Endodermal cell (in vitro differentiated cells): ENCODE measurements around the gene SLC5A2. TPM values are rescaled to one million over a fixed set of nuclear protein-coding genes. Genes with fewer than 3 reads are reported as not detected.

Source experiments
- DNase-seq: peaks from one replicate; pipeline ENCODE4 v3.0.0-alpha.2; 2017
- H3K27ac ChIP-seq: 2 replicates; pipeline ENCODE4 v1.5.1; 2013; ENCODE audit warnings: mild to moderate bottlenecking, low read depth, low read length, moderate library complexity
- H3K27me3 ChIP-seq: 2 replicates; pipeline ENCODE4 v1.6.1; 2013; ENCODE audit warnings: mild to moderate bottlenecking, low read length, moderate library complexity; ENCODE audit not compliant: insufficient read depth, control insufficient read depth, poor library complexity, severe bottlenecking
- H3K36me3 ChIP-seq: 2 replicates; pipeline ENCODE4 v1.7.0; 2013; ENCODE audit warnings: mild to moderate bottlenecking, low read length, moderate library complexity; ENCODE audit not compliant: control insufficient read depth, insufficient read depth
- H3K4me1 ChIP-seq: one replicate; pipeline ENCODE4 v1.7.0; 2013; ENCODE audit warnings: low read length; ENCODE audit not compliant: control insufficient read depth, insufficient read depth
- H3K4me3 ChIP-seq: 2 replicates; pipeline ENCODE4 v1.5.1; 2013; ENCODE audit warnings: mild to moderate bottlenecking, low read length, moderate library complexity
- H3K9ac ChIP-seq: 2 replicates; pipeline ENCODE4 v1.6.1; 2013; ENCODE audit warnings: mild to moderate bottlenecking, low read length, moderate library complexity; ENCODE audit not compliant: poor library complexity, severe bottlenecking; ENCODE audit errors: extremely low read depth
- H3K9me3 ChIP-seq: 2 replicates; pipeline ENCODE4 v1.6.1; 2013; ENCODE audit warnings: mild to moderate bottlenecking, low read length, moderate library complexity; ENCODE audit not compliant: control insufficient read depth
- H3K27ac Mint-ChIP-seq: 2 replicates; pipeline ENCODE4 v1.8.0; 2020; ENCODE audit warnings: mixed read lengths
- H3K27me3 Mint-ChIP-seq: 2 replicates; pipeline ENCODE4 v1.8.0; 2021; ENCODE audit warnings: mild to moderate bottlenecking, mixed read lengths; ENCODE audit not compliant: insufficient read depth
- H3K36me3 Mint-ChIP-seq: 2 replicates; pipeline ENCODE4 v1.8.0; 2020; ENCODE audit warnings: low read depth, mixed read lengths
- H3K4me1 Mint-ChIP-seq: 2 replicates; pipeline ENCODE4 v1.8.0; 2020; ENCODE audit warnings: mixed read lengths
- H3K4me3 Mint-ChIP-seq: 2 replicates; pipeline ENCODE4 v1.8.0; 2020; ENCODE audit warnings: mild to moderate bottlenecking, moderate library complexity, mixed read lengths
- H3K9me3 Mint-ChIP-seq: 2 replicates; pipeline ENCODE4 v1.8.0; 2020; ENCODE audit warnings: mild to moderate bottlenecking, mixed read lengths
- CTCF ChIP-seq: fragments of 200-600 bp; sonication (generic); conservative IDR thresholded peaks from 2 replicates; pipeline ENCODE4 v1.5.0; 2021; ENCODE audit warnings: antibody characterized with exemption, mild to moderate bottlenecking
- WGBS, 2 experiments: methylation state at CpG; one replicate each; pipeline versions ENCODE4 v1.1.5 to v1.1.7; 2013; ENCODE audit warnings: missing lambda C conversion rate in 2 of 2, mixed read lengths in 1 of 2; ENCODE audit not compliant: insufficient coverage in 1 of 2, insufficient read length in 1 of 2; 5-methylcytosine and 5-hydroxymethylcytosine counted together
- total RNA-seq, 2 donors: library from RNA; stranded (reverse); fragmentation: NEBNext Ultra II Directional in 1 of 2; extraction: Animal tissue kit (Norgen Biotek cat#: 25700) in 1 of 2; gene quantifications; 2 replicates in 1 of 2; 3 replicates in 1 of 2; pipeline ENCODE4 v1.2.1, GENCODE V29; 2021

The SLC5A2 gene
- total RNA-seq, 2 donors from 2014 or later = 0.22 to 0.24 TPM

- Histone ChIP-seq H3K27me3 (peaks cover 54% of the 10 kb centered on the region), H3K9me3 (no peaks in the 10 kb centered on the region), H3K36me3 (no peaks in the 10 kb centered on the region), H3K27ac (no peak overlapping the region), H3K4me3 (peak overlapping the region; percentile 81), H3K4me1 (no peaks in the 10 kb centered on the region), H3K9ac (no peak overlapping the region)
- Mint-ChIP-seq H3K4me1 (peaks cover 11% of the 10 kb centered on the region), H3K9me3 (no peaks in the 10 kb centered on the region), H3K4me3 (peak overlapping the region; percentile 62), H3K27me3 (peaks cover 71% of the 10 kb centered on the region), H3K36me3 (peaks cover 21% of the 10 kb centered on the region), H3K27ac (no peak overlapping the region)
- no peak for TF ChIP-seq CTCF
- 16 to 18% methylated on average over 23 to 48 of the region's 48 CpGs for WGBS, 2 experiments
- no peak for DNase-seq
Measured at GRCh38 chr16:31487071-31487719, 4.3 kb downstream of the SLC5A2 start.

- no peaks in the 10 kb centered on the region for H3K9me3 Mint-ChIP-seq
- peak overlapping the region; percentile 81 for H3K4me3 ChIP-seq
- H3K27ac ChIP-seq = no peak overlapping the region
- H3K27me3 Mint-ChIP-seq = peaks cover 64% of the 10 kb centered on the region
- no peaks in the 10 kb centered on the region for H3K36me3 ChIP-seq
- H3K4me3 Mint-ChIP-seq = peak overlapping the region; percentile 62
- peak; percentile 89 for DNase-seq
- H3K9me3 ChIP-seq = no peaks in the 10 kb centered on the region
- H3K4me1 ChIP-seq = no peaks in the 10 kb centered on the region
- no peak overlapping the region for H3K27ac Mint-ChIP-seq
- peaks cover 11% of the 10 kb centered on the region for H3K4me1 Mint-ChIP-seq
- peaks cover 48% of the 10 kb centered on the region for H3K27me3 ChIP-seq
- peaks cover 28% of the 10 kb centered on the region for H3K36me3 Mint-ChIP-seq
- no peak for TF ChIP-seq CTCF
- WGBS, 2 experiments = 2 to 5% methylated on average over 23 to 60 of the region's 60 CpGs
- peak overlapping the region; percentile 6 for H3K9ac ChIP-seq
Measured at GRCh38 chr16:31487720-31488467, 5.0 kb downstream of the SLC5A2 start.

GRCh38 chr16:31488468-31489297, 5.8 kb downstream of the SLC5A2 start:
- Mint-ChIP-seq H3K27me3 (peaks cover 58% of the 10 kb centered on the region), H3K4me3 (peak overlapping the region; percentile 62), H3K27ac (no peak overlapping the region), H3K9me3 (no peaks in the 10 kb centered on the region), H3K36me3 (peaks cover 35% of the 10 kb centered on the region), H3K4me1 (peaks cover 11% of the 10 kb centered on the region)
- H3K36me3 ChIP-seq = no peaks in the 10 kb centered on the region
- peaks cover 48% of the 10 kb centered on the region for H3K27me3 ChIP-seq
- DNase-seq = no peak
- no peaks in the 10 kb centered on the region for H3K4me1 ChIP-seq
- no peak overlapping the region for H3K27ac ChIP-seq
- peak overlapping the region; percentile 81 for H3K4me3 ChIP-seq
- TF ChIP-seq CTCF = no peak
- H3K9me3 ChIP-seq = no peaks in the 10 kb centered on the region
- 61 to 76% methylated on average over 39 to 77 of the region's 77 CpGs for WGBS, 2 experiments
- no peak overlapping the region for H3K9ac ChIP-seq
